GM12891 (cell line): ENCODE data around the gene LINGO4.
A peak's percentile ranks its signal among the peaks of the same experiment; 100 is the strongest.
"Not testable (repeated sequence)": the region's sequence is repeated elsewhere in the genome, so short reads cannot be mapped to it uniquely, and the experiment has no call there.

Experiments used
- DNase-seq: peaks from one replicate; pipeline ENCODE4 v3.0.0; 2011; ENCODE audit warnings: low spot score; ENCODE audit not compliant: insufficient read length
- FAIRE-seq: peaks from 2 replicates; lab custom pipeline; 2011; peaks lifted over from hg19 to GRCh38; lab: Jason Lieb, UNC
- PAX5 ChIP-seq: IDR thresholded peaks from 2 replicates; pipeline ENCODE4 v1.6.1; 2011; ENCODE audit warnings: low read length, moderate library complexity, mild to moderate bottlenecking; ENCODE audit not compliant: insufficient read depth, severe bottlenecking
- POLR2A ChIP-seq: IDR thresholded peaks from 2 replicates; pipeline ENCODE4 v1.6.1; 2011; ENCODE audit warnings: low read depth, low read length, control low read depth
- POLR2AphosphoS5 ChIP-seq: IDR thresholded peaks from 2 replicates; pipeline ENCODE4 v1.6.1; 2011; ENCODE audit warnings: low read depth, low read length, control low read depth
- POU2F2 ChIP-seq: IDR thresholded peaks from 2 replicates; pipeline ENCODE4 v1.6.1; 2011; ENCODE audit warnings: low read depth, mild to moderate bottlenecking, control low read depth, low read length, moderate library complexity
- SPI1 ChIP-seq: IDR thresholded peaks from 2 replicates; pipeline ENCODE4 v1.6.1; 2011; ENCODE audit warnings: low read depth, low read length, control low read depth
- TAF1 ChIP-seq: IDR thresholded peaks from 2 replicates; pipeline ENCODE4 v1.6.1; 2011; ENCODE audit warnings: low read depth, low read length, control low read depth

Gene LINGO4

DNA sequence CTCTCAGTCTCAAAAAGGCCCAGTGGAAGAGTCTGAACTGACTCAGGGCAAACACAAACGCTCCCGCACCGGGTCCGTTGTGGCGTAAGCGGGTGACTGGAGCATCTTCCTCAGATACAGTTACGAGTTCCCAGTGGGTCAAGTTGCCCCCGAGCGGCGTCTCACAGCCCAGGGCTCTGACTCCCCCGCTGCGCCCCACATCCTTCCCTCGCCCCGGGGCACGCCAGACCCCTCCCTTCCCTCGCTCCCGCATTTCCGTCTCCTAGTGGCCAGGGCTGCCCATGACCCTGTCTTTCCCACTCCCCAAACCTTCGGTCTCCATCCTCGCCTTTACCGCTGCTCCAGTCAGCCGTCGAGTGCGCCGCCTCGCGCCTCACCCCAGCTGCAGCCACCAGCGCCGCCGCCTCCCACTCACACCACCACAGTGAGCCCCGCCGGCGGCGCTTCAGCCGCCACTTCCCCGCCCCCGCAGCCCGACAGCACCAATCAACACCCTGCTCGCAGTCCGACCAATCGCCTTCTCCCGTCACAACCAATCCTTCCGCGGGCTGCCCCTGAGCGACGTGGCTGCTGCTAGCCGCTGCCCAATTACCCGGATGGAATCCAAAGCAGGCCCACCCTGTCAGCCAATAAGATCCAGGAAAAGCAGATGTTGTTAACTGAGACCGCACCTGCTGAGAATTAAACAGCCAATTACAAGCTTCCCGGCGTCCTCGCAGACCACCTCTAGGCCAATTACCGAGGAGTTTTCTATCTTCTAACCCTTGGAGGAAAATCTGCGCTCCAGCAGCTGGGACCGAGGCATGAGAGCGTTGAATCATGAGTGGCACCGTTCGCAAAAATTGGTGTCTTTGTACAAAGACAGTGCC is 14.9 kb downstream of the LINGO4 start, which contains the start of gene TDRKH:
Gene TDRKH, minus strand, starts transcription at position 430 of the 869 bp plus-strand sequence. CDS start 7,478 bp downstream, outside the sequence.
- no peak for TF ChIP-seq POLR2A
- peak; percentile 99 for FAIRE-seq
- DNase-seq: peak; percentile 97

DNA sequence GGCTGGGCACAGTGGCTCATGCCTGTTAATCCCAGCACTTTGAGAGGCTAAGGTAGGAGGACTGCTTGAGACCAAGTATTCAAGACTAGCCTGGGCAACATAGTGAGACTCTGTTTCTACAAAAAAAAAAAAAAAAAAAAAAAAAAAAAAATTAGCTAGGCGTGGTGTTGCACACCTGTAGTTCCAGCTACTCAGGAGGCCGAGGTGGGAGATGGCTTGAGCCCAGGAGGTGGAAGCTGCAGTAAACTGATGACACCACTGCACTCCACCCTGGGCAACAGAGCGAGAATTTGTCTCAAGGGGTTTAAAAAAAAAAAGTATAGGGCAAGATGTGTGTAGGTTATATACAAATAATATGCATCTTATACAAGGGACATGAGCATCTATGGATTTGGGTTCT is 17.5 kb downstream of the LINGO4 start:
- TF ChIP-seq POU2F2 (no peak), SPI1 (no peak), PAX5 (no peak), POLR2AphosphoS5 (no peak), TAF1 (no peak), POLR2A (no peak)
- DNase-seq (no peak), FAIRE-seq (no peak)

DNA sequence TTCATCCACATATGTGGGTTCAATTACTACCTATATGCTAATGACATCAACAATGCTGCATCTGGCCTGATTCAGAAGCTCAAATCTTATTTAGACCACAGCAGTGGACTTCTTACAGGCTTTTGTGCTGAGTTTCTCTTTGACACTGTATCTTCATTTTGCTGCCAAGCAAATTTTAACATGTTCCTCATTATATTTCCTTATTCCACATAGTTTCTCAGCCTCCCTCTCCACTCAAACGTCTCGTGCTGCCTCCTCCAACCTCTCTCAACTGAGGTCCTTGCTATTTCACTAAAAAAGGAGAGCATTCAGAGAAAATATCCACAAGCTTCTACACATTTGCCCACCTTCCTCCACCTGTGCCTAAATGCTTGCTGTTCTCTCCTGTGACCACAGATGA is 21.4 kb downstream of the LINGO4 start:
- FAIRE-seq: no peak
- DNase-seq: no peak
- TF ChIP-seq TAF1 (no peak), POLR2AphosphoS5 (no peak), PAX5 (no peak), SPI1 (no peak), POLR2A (no peak), POU2F2 (no peak)

DNA sequence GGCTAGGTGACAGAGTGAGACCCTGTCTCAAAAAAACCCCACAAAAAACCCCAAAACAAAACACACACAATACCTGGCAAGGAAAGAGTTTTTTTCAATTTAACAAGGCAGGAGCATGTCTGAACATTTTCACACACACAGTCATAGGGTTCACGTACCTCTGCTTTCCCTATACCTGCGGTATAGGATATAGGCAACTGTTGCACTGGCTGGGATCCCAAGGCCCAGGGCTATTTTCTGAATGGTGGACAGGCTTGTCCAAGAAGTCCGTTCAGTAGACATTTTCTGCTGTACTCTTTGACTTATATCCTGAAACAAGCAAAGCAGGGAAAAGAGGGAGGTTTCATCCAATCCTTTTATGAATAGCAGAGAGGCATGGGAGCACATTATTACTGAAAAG is 22.5 kb downstream of the LINGO4 start:
- TF ChIP-seq SPI1 (no peak), PAX5 (no peak), POLR2A (no peak), POU2F2 (no peak), POLR2AphosphoS5 (no peak)
- FAIRE-seq (no peak), DNase-seq (no peak)

DNA sequence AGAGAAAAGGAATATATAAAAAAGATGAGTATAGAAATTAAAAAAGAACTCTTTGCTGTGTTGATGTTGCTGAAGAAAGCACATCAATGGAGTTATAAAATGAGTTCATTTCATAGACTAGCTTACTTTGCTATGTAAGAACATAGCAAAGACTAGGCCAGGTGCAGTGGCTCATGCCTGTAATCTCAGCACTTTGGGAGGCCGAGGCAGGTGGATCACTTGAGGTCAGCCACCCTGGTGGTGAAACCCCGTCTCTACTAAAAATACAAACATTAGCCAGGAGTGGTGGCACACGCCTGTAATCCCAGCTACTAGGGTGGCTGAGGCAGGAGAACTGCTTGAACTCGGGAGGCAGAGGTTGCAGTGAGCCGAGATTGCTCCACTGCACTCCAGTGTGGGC is 23.2 kb downstream of the LINGO4 start:
- DNase-seq, FAIRE-seq: not testable (repeated sequence)

DNA sequence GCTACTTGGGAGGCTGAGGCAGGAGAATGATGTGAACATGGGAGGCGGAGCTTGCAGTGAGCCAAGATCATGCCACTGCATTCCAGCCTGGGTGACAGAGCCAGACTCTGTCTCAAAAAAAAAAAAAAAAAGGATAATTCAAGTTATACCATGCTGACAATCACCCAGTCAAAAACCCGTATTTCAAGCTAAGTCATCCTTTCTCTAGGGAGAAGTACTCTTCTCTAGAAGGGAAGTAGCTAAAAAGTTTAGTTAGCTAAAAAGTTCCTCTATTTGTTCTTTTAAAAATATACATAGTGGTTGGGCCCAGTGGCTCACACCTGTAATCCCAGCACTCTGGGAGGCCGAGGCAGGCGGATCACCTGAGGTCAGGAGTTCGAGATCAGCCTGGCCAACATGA is 24.5 kb downstream of the LINGO4 start:
- not testable (repeated sequence) for DNase-seq, FAIRE-seq

DNA sequence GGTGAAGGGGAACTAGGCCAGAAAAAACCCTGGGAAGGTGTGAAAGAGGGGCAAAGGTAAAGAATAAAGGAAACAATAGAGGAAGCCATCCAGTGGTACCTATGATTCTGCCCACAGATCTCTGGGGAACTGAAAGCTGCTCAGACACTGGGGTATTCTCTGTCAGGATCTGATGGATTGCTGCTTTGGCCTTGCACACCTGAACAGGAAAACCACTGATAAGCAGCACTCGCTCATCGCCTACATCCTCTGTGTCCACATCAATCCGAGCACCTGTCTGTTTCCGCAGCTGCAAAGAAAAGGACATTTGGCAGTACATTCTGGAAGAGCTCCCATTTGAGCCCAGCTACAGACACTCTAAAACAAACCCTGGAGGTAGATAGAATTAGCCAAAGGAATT is 25.4 kb downstream of the LINGO4 start:
- TF ChIP-seq POLR2AphosphoS5: no peak
- TF ChIP-seq PAX5: no peak
- TF ChIP-seq SPI1: no peak
- TF ChIP-seq POU2F2: no peak
- TF ChIP-seq TAF1: no peak
- no peak for TF ChIP-seq POLR2A
- no peak for DNase-seq
- FAIRE-seq: no peak

DNA sequence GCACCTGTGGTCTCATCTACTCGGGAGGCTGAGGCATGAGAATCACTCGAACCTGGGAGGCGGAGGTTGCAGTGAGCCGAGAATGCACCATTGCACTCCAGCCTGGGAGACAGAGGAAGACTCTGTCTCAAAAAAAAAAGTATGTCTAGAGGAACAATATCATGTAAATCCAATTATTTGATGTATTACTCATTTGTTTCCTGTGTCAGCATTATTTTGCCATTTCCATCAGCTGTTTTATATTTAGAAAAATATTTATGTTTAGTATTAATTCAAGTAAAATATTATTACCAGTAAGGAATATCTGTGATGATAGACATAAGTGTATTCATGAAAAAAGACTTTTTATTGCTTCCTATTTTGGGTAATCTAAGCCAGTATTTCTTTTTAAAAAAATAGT is 27.9 kb downstream of the LINGO4 start:
- TF ChIP-seq SPI1 (no peak), PAX5 (no peak), POU2F2 (no peak), POLR2AphosphoS5 (no peak), POLR2A (no peak), TAF1 (no peak)
- no peak for FAIRE-seq
- no peak for DNase-seq

DNA sequence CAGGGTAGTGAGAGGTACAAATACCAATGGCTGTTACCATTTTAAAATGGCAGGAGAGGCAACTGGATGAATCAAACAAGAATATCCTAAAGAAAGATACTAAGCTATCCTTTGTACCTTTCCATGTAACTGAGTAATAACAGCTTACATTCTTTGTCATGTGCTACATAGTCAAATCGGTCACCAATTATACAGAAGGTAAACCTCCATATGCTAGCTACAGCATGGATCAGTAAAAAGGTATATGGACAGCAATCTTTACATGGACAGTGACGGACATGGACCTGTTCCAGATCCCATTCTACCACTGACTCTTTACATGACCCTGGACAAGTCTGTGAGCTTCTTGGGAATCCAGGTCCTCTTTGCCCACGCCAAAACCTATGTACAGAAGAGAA is 28.6 kb downstream of the LINGO4 start:
- no peak for TF ChIP-seq POLR2A
- no peak for TF ChIP-seq SPI1
- TF ChIP-seq TAF1: no peak
- no peak for TF ChIP-seq PAX5
- no peak for TF ChIP-seq POLR2AphosphoS5
- TF ChIP-seq POU2F2: no peak
- no peak for FAIRE-seq
- no peak for DNase-seq

DNA sequence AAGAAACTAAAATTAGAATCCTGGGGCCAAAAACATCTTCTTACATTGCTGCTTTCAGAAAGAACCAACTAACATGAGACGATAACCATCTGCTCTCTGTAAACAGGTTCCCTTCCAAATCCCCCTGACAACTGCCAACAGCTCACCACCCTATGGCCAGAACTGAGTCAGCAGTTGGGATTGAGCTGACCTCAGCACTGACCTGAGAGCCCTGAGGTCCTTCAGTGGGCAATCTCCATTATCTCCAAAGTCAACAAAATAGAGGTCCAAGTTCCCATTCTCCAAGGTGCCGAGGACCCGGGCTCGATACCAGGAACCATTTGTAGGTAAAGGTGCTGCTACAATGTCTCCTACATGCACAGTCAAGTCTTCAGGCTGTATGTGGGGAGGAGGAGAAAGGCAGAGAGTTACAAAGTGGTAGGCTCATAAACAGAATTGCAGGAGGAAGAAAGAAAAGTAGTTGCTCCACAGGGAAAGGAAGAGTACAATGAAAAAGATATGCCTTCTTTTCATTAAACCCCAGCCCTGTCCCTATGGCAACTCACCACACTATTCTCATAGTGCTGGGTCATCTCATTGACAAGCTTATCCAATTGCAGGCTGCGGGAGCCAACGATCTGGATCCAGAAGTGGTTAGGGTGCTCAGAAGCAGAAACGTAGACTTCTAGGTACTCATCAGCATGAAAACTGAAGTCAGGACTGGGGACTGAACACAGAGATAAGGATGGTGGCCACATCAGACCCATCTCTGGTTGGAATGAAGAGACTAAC is 29.1 kb downstream of the LINGO4 start:
- no peak for DNase-seq
- no peak for FAIRE-seq
- TF ChIP-seq POU2F2 (no peak), PAX5 (no peak), SPI1 (no peak), TAF1 (no peak), POLR2AphosphoS5 (no peak), POLR2A (no peak)
